IMR-90 (cell line): ENCODE measurements around the gene ZC3H15.

Experiments used
- CEBPB ChIP-seq: IDR thresholded peaks from 2 replicates; pipeline ENCODE4 v1.6.1; 2012; ENCODE audit warnings: low read depth, low read length, improper control_type of control experiment
- CHD1 ChIP-seq: IDR thresholded peaks from 2 replicates; pipeline ENCODE4 v1.6.1; 2012; ENCODE audit warnings: low read depth, low read length, improper control_type of control experiment
- CTCF ChIP-seq: conservative IDR thresholded peaks from 2 replicates; pipeline ENCODE4 v1.5.1; 2012; ENCODE audit warnings: mild to moderate bottlenecking, low read depth, low read length, improper control_type of control experiment
- FOS ChIP-seq: fragments of 150-350 bp; IDR thresholded peaks from 2 replicates; pipeline ENCODE4 v1.6.1; 2016; ENCODE audit warnings: low read depth, low read length
- MAFK ChIP-seq: IDR thresholded peaks from 2 replicates; pipeline ENCODE4 v1.6.1; 2012; ENCODE audit warnings: low read depth, low read length, improper control_type of control experiment
- MAZ ChIP-seq: IDR thresholded peaks from 2 replicates; pipeline ENCODE4 v1.6.1; 2012; ENCODE audit warnings: low read depth, mild to moderate bottlenecking, low read length, improper control_type of control experiment, moderate library complexity, borderline replicate concordance
- MXI1 ChIP-seq: IDR thresholded peaks from 2 replicates; pipeline ENCODE4 v1.6.1; 2012; ENCODE audit warnings: low read depth, mild to moderate bottlenecking, low read length, moderate library complexity, borderline replicate concordance
- NFE2L2 ChIP-seq: fragments of 150-350 bp; IDR thresholded peaks from 2 replicates; pipeline ENCODE4 v1.6.1; 2016; ENCODE audit warnings: low read depth, mild to moderate bottlenecking, low read length
- POLR2A ChIP-seq: IDR thresholded peaks from 2 replicates; pipeline ENCODE4 v1.6.1; 2012; ENCODE audit warnings: mild to moderate bottlenecking, low read depth, low read length
- RCOR1 ChIP-seq: IDR thresholded peaks from 2 replicates; pipeline ENCODE4 v1.6.1; 2012; ENCODE audit warnings: mild to moderate bottlenecking, low read length, improper control_type of control experiment; ENCODE audit not compliant: insufficient replicate concordance
- RFX5 ChIP-seq: IDR thresholded peaks from 2 replicates; pipeline ENCODE4 v1.8.0; 2012; ENCODE audit warnings: low read depth, mild to moderate bottlenecking, low read length, moderate library complexity
- SMC3 ChIP-seq: fragments of 150-350 bp; IDR thresholded peaks from 2 replicates; pipeline ENCODE4 v1.6.1; 2016; ENCODE audit warnings: low read depth, mild to moderate bottlenecking, antibody characterized with exemption, low read length, moderate library complexity
- USF2 ChIP-seq: fragments of 150-350 bp; IDR thresholded peaks from 2 replicates; pipeline ENCODE4 v1.6.1; 2017; ENCODE audit warnings: mild to moderate bottlenecking, antibody characterized with exemption, low read length, low read depth

- TF ChIP-seq CTCF (no peak), SMC3 (no peak), MXI1 (no peak), FOS (no peak), MAZ (no peak), NFE2L2 (no peak), POLR2A (no peak), USF2 (no peak), MAFK (no peak), CEBPB (no peak), RFX5 (no peak), RCOR1 (no peak), CHD1 (no peak)
Measured at GRCh38 chr2:186535861-186536260, 49.8 kb downstream of the ZC3H15 start.
